DOHH2 (cell line): ENCODE data around the gene ZMAT1.

ENCODE experiments used
- EZH2phosphoT487 ChIP-seq: fragments of 200-600 bp; sonication (generic); IDR thresholded peaks from 2 replicates; pipeline ENCODE4 v1.6.1; 2017; ENCODE audit warnings: borderline replicate concordance, mild to moderate bottlenecking, antibody characterized with exemption, low read length, moderate library complexity, mixed read lengths
- TF ChIP-seq, protein P1 (sequence below): fragments of 200-600 bp; sonication (generic); IDR thresholded peaks from one replicate; pipeline ENCODE4 v1.5.1; 2014; ENCODE audit warnings: antibody characterized with exemption, mild to moderate bottlenecking, low read depth, low read length; ENCODE audit not compliant: poor library complexity, severe bottlenecking

DNA sequence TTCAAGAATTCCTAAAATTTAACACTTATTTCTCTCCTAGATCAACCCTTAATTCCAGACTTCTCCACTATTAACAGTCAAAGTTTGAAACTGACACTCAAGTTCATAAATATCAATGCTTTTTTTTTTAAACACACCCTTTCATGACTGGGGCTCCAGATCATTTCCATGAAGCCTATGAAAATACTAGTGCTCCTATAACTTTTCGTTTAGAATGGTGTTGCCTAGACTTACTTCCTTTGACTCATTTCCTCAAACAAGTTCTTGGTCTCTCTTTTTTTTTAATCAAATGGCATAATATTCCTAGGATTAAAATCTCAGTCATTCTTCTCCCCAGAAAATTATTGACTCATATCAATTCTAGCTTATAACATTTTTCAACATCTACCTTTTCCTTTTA, 13.1 kb downstream of the ZMAT1 start:
- TF ChIP-seq, protein P1, sequence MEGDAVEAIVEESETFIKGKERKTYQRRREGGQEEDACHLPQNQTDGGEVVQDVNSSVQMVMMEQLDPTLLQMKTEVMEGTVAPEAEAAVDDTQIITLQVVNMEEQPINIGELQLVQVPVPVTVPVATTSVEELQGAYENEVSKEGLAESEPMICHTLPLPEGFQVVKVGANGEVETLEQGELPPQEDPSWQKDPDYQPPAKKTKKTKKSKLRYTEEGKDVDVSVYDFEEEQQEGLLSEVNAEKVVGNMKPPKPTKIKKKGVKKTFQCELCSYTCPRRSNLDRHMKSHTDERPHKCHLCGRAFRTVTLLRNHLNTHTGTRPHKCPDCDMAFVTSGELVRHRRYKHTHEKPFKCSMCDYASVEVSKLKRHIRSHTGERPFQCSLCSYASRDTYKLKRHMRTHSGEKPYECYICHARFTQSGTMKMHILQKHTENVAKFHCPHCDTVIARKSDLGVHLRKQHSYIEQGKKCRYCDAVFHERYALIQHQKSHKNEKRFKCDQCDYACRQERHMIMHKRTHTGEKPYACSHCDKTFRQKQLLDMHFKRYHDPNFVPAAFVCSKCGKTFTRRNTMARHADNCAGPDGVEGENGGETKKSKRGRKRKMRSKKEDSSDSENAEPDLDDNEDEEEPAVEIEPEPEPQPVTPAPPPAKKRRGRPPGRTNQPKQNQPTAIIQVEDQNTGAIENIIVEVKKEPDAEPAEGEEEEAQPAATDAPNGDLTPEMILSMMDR, result no peak
- TF ChIP-seq EZH2phosphoT487, result no peak
